Mesothelial cell of epicardium (in vitro differentiated cells): ENCODE results near the gene SLCO3A1. TPM values are rescaled to one million over a fixed set of nuclear protein-coding genes. Genes with fewer than 3 reads are reported as not detected.
A peak's percentile ranks its signal among the peaks of the same experiment; 100 is the strongest.

ENCODE experiments used
- DNase-seq, 2 experiments: peaks; one replicate each; pipeline ENCODE4 v3.0.0; 2021; ENCODE audit warnings: low spot score in 2 of 2; ENCODE audit not compliant: unreplicated experiment in 2 of 2
- H3K27ac Mint-ChIP-seq: 2 replicates; pipeline ENCODE4 v1.8.0; 2021; ENCODE audit warnings: mixed read lengths
- H3K27me3 Mint-ChIP-seq: 2 replicates; pipeline ENCODE4 v1.8.0; 2021; ENCODE audit warnings: low read depth, mixed read lengths
- H3K36me3 Mint-ChIP-seq: 2 replicates; pipeline ENCODE4 v1.8.0; 2021; ENCODE audit warnings: mixed read lengths
- H3K4me1 Mint-ChIP-seq: 2 replicates; pipeline ENCODE4 v1.8.0; 2021; ENCODE audit warnings: mixed read lengths
- H3K4me3 Mint-ChIP-seq: 2 replicates; pipeline ENCODE4 v1.8.0; 2021; ENCODE audit warnings: mild to moderate bottlenecking, moderate library complexity, mixed read lengths
- H3K9me3 Mint-ChIP-seq: 2 replicates; pipeline ENCODE4 v1.8.0; 2021; ENCODE audit warnings: mixed read lengths
- CTCF ChIP-seq: fragments of 200-600 bp; sonication (generic); IDR thresholded peaks from one replicate; pipeline ENCODE4 v1.5.0; 2021; ENCODE audit warnings: antibody characterized with exemption; ENCODE audit not compliant: unreplicated experiment
- total RNA-seq: library from RNA; stranded (reverse); gene quantifications from 3 replicates; pipeline ENCODE4 v1.2.1, GENCODE V29; 2021

The SLCO3A1 gene
- total RNA-seq, 1 donor from 2014 or later, result 1.9 TPM

GRCh38 chr15:92048739-92049138 is 195.2 kb downstream of the SLCO3A1 start:
- Mint-ChIP-seq H3K27me3 (peaks cover 53% of the 10 kb centered on the region), H3K36me3 (no peaks in the 10 kb centered on the region), H3K9me3 (no peaks in the 10 kb centered on the region), H3K27ac (no peak overlapping the region), H3K4me1 (no peaks in the 10 kb centered on the region), H3K4me3 (no peak overlapping the region)
- TF ChIP-seq CTCF, result no peak
- no peak for DNase-seq

GRCh38 chr15:92049290-92049989 is 195.9 kb downstream of the SLCO3A1 start:
- no peak for TF ChIP-seq CTCF
- no peak overlapping the region for H3K4me3 Mint-ChIP-seq
- no peaks in the 10 kb centered on the region for H3K9me3 Mint-ChIP-seq
- DNase-seq, result no peak
- H3K27ac Mint-ChIP-seq, result no peak overlapping the region
- no peaks in the 10 kb centered on the region for H3K4me1 Mint-ChIP-seq
- peaks cover 50% of the 10 kb centered on the region for H3K27me3 Mint-ChIP-seq
- H3K36me3 Mint-ChIP-seq, result no peaks in the 10 kb centered on the region

GRCh38 chr15:92050220-92050898 is 196.9 kb downstream of the SLCO3A1 start:
- H3K27me3 Mint-ChIP-seq, result peaks cover 50% of the 10 kb centered on the region
- no peak for DNase-seq
- H3K4me3 Mint-ChIP-seq, result no peak overlapping the region
- H3K4me1 Mint-ChIP-seq, result no peaks in the 10 kb centered on the region
- H3K9me3 Mint-ChIP-seq, result no peaks in the 10 kb centered on the region
- no peak overlapping the region for H3K27ac Mint-ChIP-seq
- no peaks in the 10 kb centered on the region for H3K36me3 Mint-ChIP-seq
- TF ChIP-seq CTCF, result no peak

- Mint-ChIP-seq H3K27me3 (peaks cover 55% of the 10 kb centered on the region), H3K9me3 (no peaks in the 10 kb centered on the region), H3K27ac (no peak overlapping the region), H3K4me1 (no peaks in the 10 kb centered on the region), H3K36me3 (no peaks in the 10 kb centered on the region), H3K4me3 (no peak overlapping the region)
- no peak for TF ChIP-seq CTCF
- no peak for DNase-seq
Observed at GRCh38 chr15:92051716-92052115, 198.2 kb downstream of the SLCO3A1 start.

GRCh38 chr15:92053753-92054316 is 200.3 kb downstream of the SLCO3A1 start:
- H3K4me3 Mint-ChIP-seq, result no peak overlapping the region
- H3K36me3 Mint-ChIP-seq, result no peaks in the 10 kb centered on the region
- no peak overlapping the region for H3K27ac Mint-ChIP-seq
- H3K9me3 Mint-ChIP-seq, result no peaks in the 10 kb centered on the region
- peak; percentile 45 for TF ChIP-seq CTCF
- H3K27me3 Mint-ChIP-seq, result peaks cover 65% of the 10 kb centered on the region
- no peaks in the 10 kb centered on the region for H3K4me1 Mint-ChIP-seq
- DNase-seq, result no peak
